Breast epithelium (tissue), 4 donors: Measurements from ENCODE around the gene TOM1L1. TPM values are rescaled to one million over a fixed set of nuclear protein-coding genes. Genes with fewer than 3 reads are reported as not detected.

Experiments
- DNase-seq, 2 donors: peaks; one replicate each; pipeline ENCODE4 v3.0.0-alpha.2; 2019; ENCODE audit warnings: low spot score in 2 of 2
- H3K27ac ChIP-seq, 2 donors: fragments of 200-600 bp; sonication (generic) in 1 of 2; one replicate each; pipeline ENCODE4 v1.5.1; 2016 to 2019; ENCODE audit warnings: mild to moderate bottlenecking in 1 of 2
- H3K27me3 ChIP-seq, 2 donors: fragments of 200-600 bp; sonication (generic) in 1 of 2; one replicate each; pipeline versions ENCODE4 v1.5.1 to v1.6.0; 2017 to 2019; ENCODE audit warnings: control low read depth in 1 of 2, mild to moderate bottlenecking in 1 of 2
- H3K36me3 ChIP-seq: fragments of 200-600 bp; one replicate; pipeline ENCODE4 v1.5.1; 2019
- H3K4me1 ChIP-seq, 2 donors: fragments of 200-600 bp; sonication (generic); one replicate each; pipeline ENCODE4 v1.5.1; 2016 to 2019; ENCODE audit warnings: control low read depth in 1 of 2
- H3K4me3 ChIP-seq, 3 donors: fragments of 200-600 bp; sonication (generic); 1 replicate in 2 of 3; 2 replicates in 1 of 3; pipeline ENCODE4 v1.5.1; 2016 to 2019; ENCODE audit warnings: mild to moderate bottlenecking in 3 of 3, moderate library complexity in 2 of 3
- H3K9me3 ChIP-seq, 2 donors: fragments of 200-600 bp; sonication (generic) in 1 of 2; one replicate each; pipeline ENCODE4 v1.5.1; 2016 to 2019; ENCODE audit warnings: control low read depth in 1 of 2
- POLR2A ChIP-seq: fragments of 450-650 bp; IDR thresholded peaks from one replicate; pipeline ENCODE4 v1.6.1; 2016; ENCODE audit warnings: antibody characterized with exemption, mild to moderate bottlenecking, moderate library complexity
- POLR2AphosphoS5 ChIP-seq, 3 donors: sonication (generic); formaldehyde crosslinking; IDR thresholded peaks; one replicate each; pipeline ENCODE4 v1.6.1; 2017; ENCODE audit warnings: antibody characterized with exemption in 3 of 3
- intact Hi-C: fragments of 100-400 bp; cut with DNase I; formaldehyde crosslinking; loops from one replicate; pipeline ENCODE4 v1.15.1; 2023; ENCODE audit warnings: low total_unique reads
- total RNA-seq, 3 donors: library from RNA; depleted of rRNA; stranded (reverse); fragments of >200 nt; gene quantifications; one replicate each; pipeline ENCODE4 v1.1.0, GENCODE V29; 2016
- TF ChIP-seq, protein P1 (sequence below), 3 donors: fragments of 450-650 bp; IDR thresholded peaks; one replicate each; pipeline ENCODE4 v1.5.1; 2016 to 2017; ENCODE audit warnings: antibody characterized with exemption in 3 of 3, mild to moderate bottlenecking in 3 of 3, moderate library complexity in 3 of 3

The TOM1L1 gene
- total RNA-seq, 3 donors from 2014 or later, result 18.4 to 72.2 (median 47.2) TPM

DNA sequence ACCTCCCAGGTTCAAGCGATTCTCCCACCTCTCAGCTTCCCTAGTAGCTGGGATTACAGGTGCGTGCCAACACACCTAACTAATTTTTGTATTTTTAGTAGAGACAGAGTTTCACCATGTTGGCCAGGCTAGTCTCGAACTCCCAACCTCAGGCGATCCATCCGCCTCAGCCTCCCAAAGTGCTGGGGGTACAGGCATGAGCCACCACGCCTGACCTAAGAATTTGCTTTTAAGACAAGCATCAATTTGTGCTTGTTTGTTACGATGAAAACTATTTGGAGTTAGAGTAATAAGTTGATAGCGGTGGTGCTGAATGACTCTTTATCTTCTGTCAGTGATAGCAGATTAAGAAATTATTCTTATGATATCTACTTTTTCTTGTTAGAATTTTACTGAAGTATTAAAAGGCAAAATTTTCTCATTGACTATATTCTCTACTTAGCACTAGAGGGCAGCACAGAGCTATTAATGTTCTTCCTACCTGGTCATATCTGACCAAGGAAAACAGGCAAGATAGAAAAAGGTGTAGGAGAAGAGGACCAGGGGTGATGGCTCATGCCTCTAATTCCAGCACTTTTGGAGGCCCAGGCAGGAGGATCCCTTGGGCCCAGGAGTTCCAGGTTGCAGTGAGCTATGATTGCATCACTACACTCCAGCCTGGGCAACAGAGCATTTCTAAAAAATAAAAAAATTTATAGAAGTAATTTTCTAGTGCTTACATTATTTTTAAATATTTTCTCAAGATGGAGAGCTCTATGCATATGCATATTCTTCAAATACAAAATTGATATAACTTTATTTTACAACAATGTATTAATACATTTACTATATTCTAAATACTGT lies 92.4 kb downstream of the TOM1L1 start:
- Histone ChIP-seq H3K9me3 (no peaks in the 10 kb centered on the region), H3K36me3 (no peaks in the 10 kb centered on the region), H3K27ac (no peak overlapping the region), H3K4me1 (no peaks in the 10 kb centered on the region), H3K4me3 (no peak overlapping the region), H3K27me3 (no peaks in the 10 kb centered on the region)
- intact Hi-C loops, result no loop called here
- TF ChIP-seq, protein P1, sequence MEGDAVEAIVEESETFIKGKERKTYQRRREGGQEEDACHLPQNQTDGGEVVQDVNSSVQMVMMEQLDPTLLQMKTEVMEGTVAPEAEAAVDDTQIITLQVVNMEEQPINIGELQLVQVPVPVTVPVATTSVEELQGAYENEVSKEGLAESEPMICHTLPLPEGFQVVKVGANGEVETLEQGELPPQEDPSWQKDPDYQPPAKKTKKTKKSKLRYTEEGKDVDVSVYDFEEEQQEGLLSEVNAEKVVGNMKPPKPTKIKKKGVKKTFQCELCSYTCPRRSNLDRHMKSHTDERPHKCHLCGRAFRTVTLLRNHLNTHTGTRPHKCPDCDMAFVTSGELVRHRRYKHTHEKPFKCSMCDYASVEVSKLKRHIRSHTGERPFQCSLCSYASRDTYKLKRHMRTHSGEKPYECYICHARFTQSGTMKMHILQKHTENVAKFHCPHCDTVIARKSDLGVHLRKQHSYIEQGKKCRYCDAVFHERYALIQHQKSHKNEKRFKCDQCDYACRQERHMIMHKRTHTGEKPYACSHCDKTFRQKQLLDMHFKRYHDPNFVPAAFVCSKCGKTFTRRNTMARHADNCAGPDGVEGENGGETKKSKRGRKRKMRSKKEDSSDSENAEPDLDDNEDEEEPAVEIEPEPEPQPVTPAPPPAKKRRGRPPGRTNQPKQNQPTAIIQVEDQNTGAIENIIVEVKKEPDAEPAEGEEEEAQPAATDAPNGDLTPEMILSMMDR (IDR thresholded peaks at IDR 0.05), result peak in 2 of 3 donors; percentile 63 to 65
- TF ChIP-seq POLR2A, result no peak
- no peak for DNase-seq

DNA sequence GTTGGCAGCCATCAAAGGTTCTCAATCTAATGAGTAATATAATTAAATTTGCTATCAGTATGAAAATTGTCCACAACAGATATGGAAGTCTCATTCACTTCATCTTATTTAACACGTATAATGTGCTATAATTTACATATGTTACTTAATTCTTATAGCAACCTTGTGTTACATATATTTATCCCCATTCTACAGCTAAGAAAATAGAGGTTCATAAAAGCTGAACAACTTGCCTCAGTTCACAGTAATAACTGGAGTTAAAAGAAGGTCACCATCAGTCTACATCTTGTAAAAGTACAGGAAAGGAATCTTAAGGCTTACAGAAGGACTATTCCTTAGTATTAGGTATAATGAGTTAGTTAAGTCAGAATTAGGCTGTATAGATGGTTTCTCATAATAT lies 95.8 kb downstream of the TOM1L1 start:
- Histone ChIP-seq H3K27me3 (no peaks in the 10 kb centered on the region), H3K4me1 (no peaks in the 10 kb centered on the region), H3K27ac (no peak overlapping the region), H3K9me3 (no peaks in the 10 kb centered on the region), H3K36me3 (no peaks in the 10 kb centered on the region), H3K4me3 (no peak overlapping the region)
- intact Hi-C loops, result no loop called here
- DNase-seq, result no peak
- TF ChIP-seq POLR2A, result no peak

DNA sequence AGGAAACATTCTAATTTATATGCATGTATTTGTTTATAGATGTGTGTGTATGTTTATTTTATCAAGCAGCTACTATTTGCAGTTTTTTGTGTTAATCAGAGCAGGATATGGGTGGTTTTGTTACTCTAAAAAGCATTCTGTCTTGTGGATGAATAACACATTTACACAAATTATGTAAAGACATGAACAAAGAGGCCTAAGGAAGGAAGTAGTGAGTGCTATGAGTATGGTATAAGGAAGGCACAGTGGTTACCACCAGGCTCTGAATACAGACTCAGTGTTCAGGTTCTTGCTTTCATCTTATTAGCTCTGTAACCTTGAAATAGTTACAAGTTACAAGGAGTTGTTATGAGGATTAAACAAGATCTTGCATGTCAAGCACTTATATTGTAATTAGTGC lies 101.8 kb downstream of the TOM1L1 start:
- no peak overlapping the region for H3K4me3 ChIP-seq
- DNase-seq, result no peak
- H3K9me3 ChIP-seq, result no peaks in the 10 kb centered on the region
- no peak for TF ChIP-seq POLR2A
- TF ChIP-seq, protein P1 (IDR thresholded peaks at IDR 0.05), result no peak
- no peak for TF ChIP-seq POLR2AphosphoS5 (IDR thresholded peaks at IDR 0.05)
- no peaks in the 10 kb centered on the region for H3K4me1 ChIP-seq
- no peak overlapping the region for H3K27ac ChIP-seq
- H3K36me3 ChIP-seq, result no peaks in the 10 kb centered on the region
- intact Hi-C loops, result no loop called here
- no peaks in the 10 kb centered on the region for H3K27me3 ChIP-seq

DNA sequence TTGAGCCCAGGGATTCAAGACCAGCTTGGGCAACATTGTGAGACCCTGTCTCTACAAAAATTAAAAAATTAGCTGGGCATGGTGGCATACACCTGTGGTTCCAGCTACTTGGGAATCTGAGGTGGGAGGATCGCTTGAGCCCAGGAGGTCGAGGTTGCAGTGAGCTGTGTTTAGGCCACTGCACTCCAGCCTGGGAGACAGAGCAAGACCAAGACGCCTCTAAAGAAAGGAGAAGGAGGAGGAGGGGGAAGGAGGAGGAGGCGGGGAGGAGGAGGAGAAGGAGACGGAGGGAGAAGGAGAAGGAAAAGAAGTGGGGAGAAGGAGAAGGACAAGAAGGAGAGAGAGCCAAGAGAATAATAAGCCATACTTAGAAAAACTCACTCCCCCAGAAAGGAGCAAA lies 103.8 kb downstream of the TOM1L1 start:
- no peak overlapping the region for H3K27ac ChIP-seq
- DNase-seq, result no peak
- H3K36me3 ChIP-seq, result no peaks in the 10 kb centered on the region
- TF ChIP-seq, protein P1 (IDR thresholded peaks at IDR 0.05), result no peak
- no peak for TF ChIP-seq POLR2A
- TF ChIP-seq POLR2AphosphoS5 (IDR thresholded peaks at IDR 0.05), result no peak
- H3K9me3 ChIP-seq, result no peaks in the 10 kb centered on the region
- H3K4me1 ChIP-seq, result no peaks in the 10 kb centered on the region
- H3K4me3 ChIP-seq, result no peak overlapping the region
- intact Hi-C loops, result no loop called here
- H3K27me3 ChIP-seq, result no peaks in the 10 kb centered on the region

DNA sequence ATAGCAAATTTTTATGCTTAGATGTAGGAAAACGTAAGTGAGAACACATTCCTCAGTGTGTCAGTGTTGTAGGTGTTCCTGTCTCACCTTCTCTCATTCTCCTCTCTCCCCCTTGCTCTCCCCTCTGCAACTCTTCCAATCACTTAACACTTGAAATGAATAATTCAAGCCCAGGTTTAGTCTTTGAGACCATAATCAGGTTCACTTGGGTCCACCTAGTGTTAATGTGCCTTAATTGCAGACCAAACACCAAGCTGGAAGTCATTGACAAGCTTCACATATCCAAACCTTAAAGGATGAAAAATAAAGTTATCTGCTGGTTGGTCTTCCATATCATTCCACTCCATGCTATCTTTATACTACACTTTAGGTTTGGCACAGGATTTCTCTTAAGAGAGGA lies 104.9 kb downstream of the TOM1L1 start:
- Histone ChIP-seq H3K27me3 (no peaks in the 10 kb centered on the region), H3K27ac (no peak overlapping the region), H3K9me3 (no peaks in the 10 kb centered on the region), H3K36me3 (peaks cover 2% of the 10 kb centered on the region), H3K4me1 (no peaks in the 10 kb centered on the region), H3K4me3 (no peak overlapping the region)
- intact Hi-C loops, result no loop called here
- TF ChIP-seq, protein P1 (IDR thresholded peaks at IDR 0.05), result no peak
- no peak for TF ChIP-seq POLR2A
- no peak for TF ChIP-seq POLR2AphosphoS5 (IDR thresholded peaks at IDR 0.05)
- DNase-seq, result no peak

Other genes with a start within 250 kb of the TOM1L1 start
- 10 to 100 TPM; 40.3 to 56.2 (median 55.9) TPM for gene COX11, start 67.8 kb downstream of the TOM1L1 start, total RNA-seq
- gene STXBP4, start 67.9 kb downstream of the TOM1L1 start, total RNA-seq, result 10 to 100 TPM; 10.4 to 29.2 (median 20.2) TPM